ENCODE data around the gene POR. TPM values are rescaled to one million over a fixed set of nuclear protein-coding genes. Genes with fewer than 3 reads are reported as not detected.

POR gene
- total RNA-seq, 1 experiment from 2014 or later: 151 TPM

DNA sequence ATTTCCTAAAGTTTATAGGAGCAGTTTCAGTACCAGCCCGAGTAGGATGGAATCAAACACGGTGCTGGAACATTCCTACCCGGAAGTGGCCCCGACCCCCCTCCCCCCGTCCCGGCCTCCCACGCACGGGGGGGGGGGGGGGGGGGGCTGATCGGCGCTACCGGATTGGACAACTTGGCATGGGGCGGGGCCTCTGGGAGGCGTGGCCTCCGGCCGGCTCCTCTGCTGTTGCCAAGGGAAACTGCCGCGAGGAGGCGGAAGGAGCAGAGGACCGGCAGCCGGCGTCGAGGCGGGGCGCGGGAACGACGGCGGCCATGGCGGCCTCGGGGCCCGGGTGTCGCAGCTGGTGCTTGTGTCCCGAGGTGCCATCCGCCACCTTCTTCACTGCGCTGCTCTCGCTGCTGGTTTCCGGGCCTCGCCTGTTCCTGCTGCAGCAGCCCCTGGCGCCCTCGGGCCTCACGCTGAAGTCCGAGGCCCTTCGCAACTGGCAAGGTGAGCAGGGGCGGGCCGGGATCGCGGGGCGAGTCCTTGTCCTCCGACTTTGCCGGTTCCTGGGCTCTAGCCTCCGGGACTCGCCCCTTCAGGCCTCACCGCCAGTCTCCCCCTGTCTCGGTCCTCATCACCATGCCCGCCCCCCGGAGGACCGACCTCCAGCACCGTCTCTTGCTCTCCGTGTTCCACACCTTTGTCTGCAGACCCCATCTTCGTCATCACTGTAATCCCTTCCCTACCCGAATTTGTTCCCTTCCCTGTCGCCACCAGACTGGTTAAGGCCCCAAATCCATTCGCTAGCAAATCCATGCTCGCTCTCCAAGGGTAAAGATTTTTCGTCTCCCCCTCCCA lies 36.0 kb upstream of the POR start, which contains the start of gene RHBDD2 (continued):
- peak; percentile 86 for TF ChIP-seq RELA (CRISPR knock-in tag; IDR thresholded peaks at IDR 0.05; ENCODE audit: borderline replicate concordance)
- peak; percentile 78 for TF ChIP-seq TEAD1 (CRISPR knock-in tag; IDR thresholded peaks at IDR 0.05)
- peak; percentile 91 for TF ChIP-seq FOXP1 (CRISPR knock-in tag; IDR thresholded peaks at IDR 0.05; ENCODE audit: borderline replicate concordance)
- TF ChIP-seq ETV6 (CRISPR knock-in tag; IDR thresholded peaks at IDR 0.05): peak; percentile 89
- 0 out of 2 replicates have a peak, but pooled peaks have one; percentile 63 for TF ChIP-seq ZNF232 (CRISPR knock-in tag; IDR thresholded peaks at IDR 0.05)
- TF ChIP-seq, protein P1, sequence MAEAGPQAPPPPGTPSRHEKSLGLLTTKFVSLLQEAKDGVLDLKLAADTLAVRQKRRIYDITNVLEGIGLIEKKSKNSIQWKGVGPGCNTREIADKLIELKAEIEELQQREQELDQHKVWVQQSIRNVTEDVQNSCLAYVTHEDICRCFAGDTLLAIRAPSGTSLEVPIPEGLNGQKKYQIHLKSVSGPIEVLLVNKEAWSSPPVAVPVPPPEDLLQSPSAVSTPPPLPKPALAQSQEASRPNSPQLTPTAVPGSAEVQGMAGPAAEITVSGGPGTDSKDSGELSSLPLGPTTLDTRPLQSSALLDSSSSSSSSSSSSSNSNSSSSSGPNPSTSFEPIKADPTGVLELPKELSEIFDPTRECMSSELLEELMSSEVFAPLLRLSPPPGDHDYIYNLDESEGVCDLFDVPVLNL (CRISPR knock-in tag; IDR thresholded peaks at IDR 0.05; ENCODE audit: borderline replicate concordance, low read depth): peak; percentile 91
- TF ChIP-seq OVOL2 (CRISPR knock-in tag; IDR thresholded peaks at IDR 0.05; ENCODE audit: borderline replicate concordance): no peak
- 0 out of 2 replicates have a peak, but pooled peaks have one; percentile 43 for TF ChIP-seq NFATC4 (CRISPR knock-in tag; IDR thresholded peaks at IDR 0.05)
- TF ChIP-seq SMAD3 (CRISPR knock-in tag; IDR thresholded peaks at IDR 0.05; ENCODE audit: borderline replicate concordance): peak; percentile 62; the same call in 1 of the 2 replicates

DNA sequence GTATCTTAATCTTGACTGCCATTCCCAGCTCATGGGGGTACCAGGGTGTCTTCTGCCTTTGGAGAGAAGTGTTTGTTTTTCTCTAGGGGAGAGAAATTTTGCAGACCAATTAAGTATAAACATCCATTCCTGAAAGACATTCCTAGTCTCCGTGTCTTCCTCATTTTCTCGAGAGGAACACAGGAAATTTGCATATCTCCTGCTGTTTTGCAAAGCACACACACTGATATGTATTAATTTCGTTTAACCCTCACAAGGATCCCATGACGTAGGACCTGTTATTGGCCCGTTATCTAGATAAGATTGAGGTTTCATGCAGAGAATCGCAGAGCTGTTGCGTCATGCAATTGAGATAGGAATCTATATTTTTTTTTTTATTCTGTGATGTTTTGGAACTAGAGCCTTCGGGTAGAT lies 35.2 kb upstream of the POR start:
- Mint-ChIP-seq H3K27me3 (ENCODE audit: low read depth) (no peaks in the 10 kb centered on the region), H3K27ac (peak overlapping the region; percentile 90; the same call in 1 of the 2 replicates), H3K4me3 (peak overlapping the region; percentile 90), H3K36me3 (peaks cover 40% of the 10 kb centered on the region), H3K4me1 (peaks cover 34% of the 10 kb centered on the region), H3K9me3 (no peaks in the 10 kb centered on the region)
- TF ChIP-seq, protein P2, sequence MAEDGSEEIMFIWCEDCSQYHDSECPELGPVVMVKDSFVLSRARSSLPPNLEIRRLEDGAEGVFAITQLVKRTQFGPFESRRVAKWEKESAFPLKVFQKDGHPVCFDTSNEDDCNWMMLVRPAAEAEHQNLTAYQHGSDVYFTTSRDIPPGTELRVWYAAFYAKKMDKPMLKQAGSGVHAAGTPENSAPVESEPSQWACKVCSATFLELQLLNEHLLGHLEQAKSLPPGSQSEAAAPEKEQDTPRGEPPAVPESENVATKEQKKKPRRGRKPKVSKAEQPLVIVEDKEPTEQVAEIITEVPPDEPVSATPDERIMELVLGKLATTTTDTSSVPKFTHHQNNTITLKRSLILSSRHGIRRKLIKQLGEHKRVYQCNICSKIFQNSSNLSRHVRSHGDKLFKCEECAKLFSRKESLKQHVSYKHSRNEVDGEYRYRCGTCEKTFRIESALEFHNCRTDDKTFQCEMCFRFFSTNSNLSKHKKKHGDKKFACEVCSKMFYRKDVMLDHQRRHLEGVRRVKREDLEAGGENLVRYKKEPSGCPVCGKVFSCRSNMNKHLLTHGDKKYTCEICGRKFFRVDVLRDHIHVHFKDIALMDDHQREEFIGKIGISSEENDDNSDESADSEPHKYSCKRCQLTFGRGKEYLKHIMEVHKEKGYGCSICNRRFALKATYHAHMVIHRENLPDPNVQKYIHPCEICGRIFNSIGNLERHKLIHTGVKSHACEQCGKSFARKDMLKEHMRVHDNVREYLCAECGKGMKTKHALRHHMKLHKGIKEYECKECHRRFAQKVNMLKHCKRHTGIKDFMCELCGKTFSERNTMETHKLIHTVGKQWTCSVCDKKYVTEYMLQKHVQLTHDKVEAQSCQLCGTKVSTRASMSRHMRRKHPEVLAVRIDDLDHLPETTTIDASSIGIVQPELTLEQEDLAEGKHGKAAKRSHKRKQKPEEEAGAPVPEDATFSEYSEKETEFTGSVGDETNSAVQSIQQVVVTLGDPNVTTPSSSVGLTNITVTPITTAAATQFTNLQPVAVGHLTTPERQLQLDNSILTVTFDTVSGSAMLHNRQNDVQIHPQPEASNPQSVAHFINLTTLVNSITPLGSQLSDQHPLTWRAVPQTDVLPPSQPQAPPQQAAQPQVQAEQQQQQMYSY (CRISPR knock-in tag; IDR thresholded peaks at IDR 0.05): peak; percentile 83
- TF ChIP-seq MXD4 (CRISPR knock-in tag; IDR thresholded peaks at IDR 0.05; ENCODE audit: borderline replicate concordance): no peak
- CTCF ChIA-PET: no interaction called here
- ATAC-seq (no peak), DNase-seq (ENCODE audit: low spot score) (no peak)
- POLR2A ChIA-PET: interaction anchor here (1.1 kb wide), 1 partner anchor 77 kb away, joined by 3 read pairs; no protein-coding TSS in a partner anchor

DNA sequence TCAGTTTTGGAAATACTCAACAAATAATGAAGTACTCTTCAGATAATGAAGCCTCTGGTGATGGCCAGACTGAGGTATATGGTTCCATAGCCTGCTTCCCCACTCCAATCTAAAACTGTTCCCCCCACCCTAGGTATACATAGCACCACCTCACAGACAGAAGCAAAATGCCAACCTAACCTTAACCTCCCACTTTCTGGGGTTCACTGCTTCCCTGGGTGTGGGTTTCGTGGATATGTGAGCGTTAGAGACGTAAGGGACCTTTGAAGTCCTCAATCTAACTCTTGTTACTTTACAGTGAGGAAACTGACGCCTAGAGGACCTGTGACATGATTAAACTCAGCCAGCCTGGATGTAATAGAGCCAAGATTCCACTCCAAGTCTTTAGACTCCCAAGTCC lies 34.7 kb upstream of the POR start:
- peaks cover 43% of the 10 kb centered on the region for H3K36me3 Mint-ChIP-seq
- H3K9me3 Mint-ChIP-seq: no peaks in the 10 kb centered on the region
- H3K4me3 Mint-ChIP-seq: peak overlapping the region; percentile 90
- ATAC-seq (no peak), DNase-seq (ENCODE audit: low spot score) (no peak)
- no peaks in the 10 kb centered on the region for H3K27me3 Mint-ChIP-seq (ENCODE audit: low read depth)
- ChIA-PET CTCF (no interaction called here), POLR2A (interaction anchor here (1.1 kb wide), 2 partner anchors 11 to 77 kb away, joined by 3 read pairs; no protein-coding TSS in a partner anchor)
- H3K27ac Mint-ChIP-seq: no peak overlapping the region
- peaks cover 34% of the 10 kb centered on the region for H3K4me1 Mint-ChIP-seq
- TF ChIP-seq FOXJ3 (CRISPR knock-in tag; IDR thresholded peaks at IDR 0.05; ENCODE audit: borderline replicate concordance): no peak
- TF ChIP-seq ZNF671 (CRISPR knock-in tag; IDR thresholded peaks at IDR 0.05): no peak
- TF ChIP-seq, protein P3, sequence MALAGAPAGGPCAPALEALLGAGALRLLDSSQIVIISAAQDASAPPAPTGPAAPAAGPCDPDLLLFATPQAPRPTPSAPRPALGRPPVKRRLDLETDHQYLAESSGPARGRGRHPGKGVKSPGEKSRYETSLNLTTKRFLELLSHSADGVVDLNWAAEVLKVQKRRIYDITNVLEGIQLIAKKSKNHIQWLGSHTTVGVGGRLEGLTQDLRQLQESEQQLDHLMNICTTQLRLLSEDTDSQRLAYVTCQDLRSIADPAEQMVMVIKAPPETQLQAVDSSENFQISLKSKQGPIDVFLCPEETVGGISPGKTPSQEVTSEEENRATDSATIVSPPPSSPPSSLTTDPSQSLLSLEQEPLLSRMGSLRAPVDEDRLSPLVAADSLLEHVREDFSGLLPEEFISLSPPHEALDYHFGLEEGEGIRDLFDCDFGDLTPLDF (CRISPR knock-in tag; IDR thresholded peaks at IDR 0.05): no peak
- TF ChIP-seq, protein P4, sequence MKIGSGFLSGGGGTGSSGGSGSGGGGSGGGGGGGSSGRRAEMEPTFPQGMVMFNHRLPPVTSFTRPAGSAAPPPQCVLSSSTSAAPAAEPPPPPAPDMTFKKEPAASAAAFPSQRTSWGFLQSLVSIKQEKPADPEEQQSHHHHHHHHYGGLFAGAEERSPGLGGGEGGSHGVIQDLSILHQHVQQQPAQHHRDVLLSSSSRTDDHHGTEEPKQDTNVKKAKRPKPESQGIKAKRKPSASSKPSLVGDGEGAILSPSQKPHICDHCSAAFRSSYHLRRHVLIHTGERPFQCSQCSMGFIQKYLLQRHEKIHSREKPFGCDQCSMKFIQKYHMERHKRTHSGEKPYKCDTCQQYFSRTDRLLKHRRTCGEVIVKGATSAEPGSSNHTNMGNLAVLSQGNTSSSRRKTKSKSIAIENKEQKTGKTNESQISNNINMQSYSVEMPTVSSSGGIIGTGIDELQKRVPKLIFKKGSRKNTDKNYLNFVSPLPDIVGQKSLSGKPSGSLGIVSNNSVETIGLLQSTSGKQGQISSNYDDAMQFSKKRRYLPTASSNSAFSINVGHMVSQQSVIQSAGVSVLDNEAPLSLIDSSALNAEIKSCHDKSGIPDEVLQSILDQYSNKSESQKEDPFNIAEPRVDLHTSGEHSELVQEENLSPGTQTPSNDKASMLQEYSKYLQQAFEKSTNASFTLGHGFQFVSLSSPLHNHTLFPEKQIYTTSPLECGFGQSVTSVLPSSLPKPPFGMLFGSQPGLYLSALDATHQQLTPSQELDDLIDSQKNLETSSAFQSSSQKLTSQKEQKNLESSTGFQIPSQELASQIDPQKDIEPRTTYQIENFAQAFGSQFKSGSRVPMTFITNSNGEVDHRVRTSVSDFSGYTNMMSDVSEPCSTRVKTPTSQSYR (CRISPR knock-in tag; IDR thresholded peaks at IDR 0.05): no peak
- TF ChIP-seq, protein P5, sequence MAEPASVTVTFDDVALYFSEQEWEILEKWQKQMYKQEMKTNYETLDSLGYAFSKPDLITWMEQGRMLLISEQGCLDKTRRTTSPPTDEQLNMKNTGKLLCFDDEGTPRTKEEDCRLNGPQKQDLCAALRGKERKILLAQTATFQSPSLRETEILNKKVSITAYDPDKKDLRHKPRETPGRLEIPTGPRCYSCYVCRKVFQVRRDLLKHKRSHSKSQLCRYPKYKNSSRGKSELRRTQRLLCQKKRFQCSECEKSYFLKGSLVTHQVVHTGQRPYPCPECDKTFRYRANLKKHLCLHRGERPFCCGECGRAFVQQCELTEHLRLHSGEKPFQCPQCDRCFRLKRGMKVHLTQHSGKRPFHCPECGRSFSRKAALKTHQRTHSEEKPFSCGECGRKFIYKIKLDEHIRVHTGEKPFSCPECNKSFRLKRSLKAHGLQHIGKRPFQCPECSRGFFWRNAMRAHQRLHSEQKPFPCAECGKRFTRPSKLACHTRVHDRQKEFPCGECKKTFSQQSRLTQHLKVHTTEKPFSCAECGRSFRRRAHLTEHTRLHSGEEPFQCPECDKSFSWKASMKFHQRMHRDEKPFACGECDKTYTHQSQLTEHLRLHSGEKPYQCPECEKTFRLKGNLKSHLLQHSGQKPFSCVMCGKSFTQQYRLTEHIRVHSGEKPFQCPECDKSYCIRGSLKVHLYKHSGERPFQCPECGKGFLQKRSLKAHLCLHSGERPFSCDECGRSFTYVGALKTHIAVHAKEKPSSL (CRISPR knock-in tag; conservative IDR thresholded peaks at IDR 0.05): no peak

Data from WTC11 (cell line).